BE2C (cell line): ENCODE measurements around the gene ASXL3.

ENCODE experiments used
- DNase-seq: peaks from one replicate; pipeline ENCODE4 v3.0.0-alpha.2; 2020
- H3K27me3 ChIP-seq: fragments of 250-450 bp; sonication (Bioruptor Pico); 2 replicates; pipeline ENCODE4 v1.5.1; 2020; ENCODE audit warnings: mild to moderate bottlenecking
- H3K36me3 ChIP-seq: fragments of 250-450 bp; sonication (Bioruptor Pico); 2 replicates; pipeline ENCODE4 v1.5.1; 2020; ENCODE audit warnings: mild to moderate bottlenecking
- H3K4me1 ChIP-seq: fragments of 250-450 bp; sonication (Bioruptor Pico); 2 replicates; pipeline ENCODE4 v1.5.1; 2020
- H3K4me3 ChIP-seq: 2 replicates; pipeline ENCODE4 v1.5.1; 2011; ENCODE audit warnings: low read depth, low read length
- H3K9me3 ChIP-seq: fragments of 250-450 bp; sonication (Bioruptor Pico); 2 replicates; pipeline ENCODE4 v1.5.1; 2020
- TF ChIP-seq, protein P1 (sequence below): IDR thresholded peaks from 2 replicates; pipeline ENCODE4 v1.5.1; 2012; ENCODE audit warnings: mild to moderate bottlenecking, low read depth, low read length

ASXL3 gene

GRCh38 chr18:33579349-33580215, 1.6 kb downstream of the ASXL3 start:
- peaks cover 28% of the 10 kb centered on the region for H3K27me3 ChIP-seq
- DNase-seq: no peak
- no peaks in the 10 kb centered on the region for H3K4me1 ChIP-seq

DNA sequence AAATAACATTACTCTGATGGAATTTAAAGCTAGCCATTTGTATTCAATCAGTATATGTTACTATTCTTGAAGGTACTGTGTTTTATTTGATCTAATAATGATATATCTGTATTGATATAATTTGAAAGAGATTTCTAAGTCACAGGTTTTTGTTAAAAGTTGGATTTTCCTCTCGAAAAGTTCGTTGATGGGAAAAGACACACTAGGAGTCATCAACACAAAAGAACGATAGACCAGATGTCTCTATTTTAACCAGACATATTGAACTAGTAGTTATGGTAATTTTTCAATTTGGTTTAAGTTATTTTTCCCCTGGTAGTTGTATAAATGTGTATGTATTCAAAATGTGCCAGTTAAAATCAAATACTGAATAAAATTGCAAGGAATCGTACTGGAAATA, 2.5 kb downstream of the ASXL3 start:
- TF ChIP-seq, protein P1, sequence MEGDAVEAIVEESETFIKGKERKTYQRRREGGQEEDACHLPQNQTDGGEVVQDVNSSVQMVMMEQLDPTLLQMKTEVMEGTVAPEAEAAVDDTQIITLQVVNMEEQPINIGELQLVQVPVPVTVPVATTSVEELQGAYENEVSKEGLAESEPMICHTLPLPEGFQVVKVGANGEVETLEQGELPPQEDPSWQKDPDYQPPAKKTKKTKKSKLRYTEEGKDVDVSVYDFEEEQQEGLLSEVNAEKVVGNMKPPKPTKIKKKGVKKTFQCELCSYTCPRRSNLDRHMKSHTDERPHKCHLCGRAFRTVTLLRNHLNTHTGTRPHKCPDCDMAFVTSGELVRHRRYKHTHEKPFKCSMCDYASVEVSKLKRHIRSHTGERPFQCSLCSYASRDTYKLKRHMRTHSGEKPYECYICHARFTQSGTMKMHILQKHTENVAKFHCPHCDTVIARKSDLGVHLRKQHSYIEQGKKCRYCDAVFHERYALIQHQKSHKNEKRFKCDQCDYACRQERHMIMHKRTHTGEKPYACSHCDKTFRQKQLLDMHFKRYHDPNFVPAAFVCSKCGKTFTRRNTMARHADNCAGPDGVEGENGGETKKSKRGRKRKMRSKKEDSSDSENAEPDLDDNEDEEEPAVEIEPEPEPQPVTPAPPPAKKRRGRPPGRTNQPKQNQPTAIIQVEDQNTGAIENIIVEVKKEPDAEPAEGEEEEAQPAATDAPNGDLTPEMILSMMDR: no peak
- no peaks in the 10 kb centered on the region for H3K36me3 ChIP-seq
- no peaks in the 10 kb centered on the region for H3K9me3 ChIP-seq
- no peak overlapping the region for H3K4me3 ChIP-seq
- H3K4me1 ChIP-seq: no peaks in the 10 kb centered on the region
- no peak for DNase-seq
- H3K27me3 ChIP-seq: peaks cover 28% of the 10 kb centered on the region

More at GRCh38 chr18:33579349-33580215, 1.6 kb downstream of the ASXL3 start:
- TF ChIP-seq, protein P1: no peak
- Histone ChIP-seq H3K36me3 (no peaks in the 10 kb centered on the region), H3K9me3 (no peaks in the 10 kb centered on the region), H3K4me3 (no peak overlapping the region)

GRCh38 chr18:33581856-33582255, 3.8 kb downstream of the ASXL3 start:
- TF ChIP-seq, protein P1: no peak
- H3K36me3 ChIP-seq: no peaks in the 10 kb centered on the region
- no peaks in the 10 kb centered on the region for H3K9me3 ChIP-seq
- DNase-seq: no peak
- H3K27me3 ChIP-seq: peaks cover 26% of the 10 kb centered on the region
- H3K4me3 ChIP-seq: no peak overlapping the region
- no peaks in the 10 kb centered on the region for H3K4me1 ChIP-seq

DNA sequence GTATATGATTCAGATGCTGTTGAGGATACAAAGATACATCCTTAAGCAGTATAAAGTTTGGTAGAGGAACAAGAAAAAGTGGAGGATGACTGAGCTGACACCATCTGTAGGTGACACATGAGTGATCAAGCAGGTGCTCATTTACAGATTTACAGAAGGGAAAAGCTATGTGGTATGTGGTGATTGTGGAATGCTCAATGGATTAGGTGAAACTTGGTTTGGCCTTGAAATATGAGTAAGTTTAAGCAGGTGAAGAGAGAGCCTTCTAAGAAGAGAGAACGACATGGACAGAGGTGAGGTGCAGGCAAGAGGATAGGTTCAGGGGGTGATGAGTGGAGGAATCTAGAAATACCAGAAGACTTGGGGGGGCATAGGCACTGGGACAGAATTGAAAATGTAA, 5.9 kb downstream of the ASXL3 start:
- TF ChIP-seq, protein P1: no peak
- H3K9me3 ChIP-seq: no peaks in the 10 kb centered on the region
- DNase-seq: no peak
- H3K4me3 ChIP-seq: no peak overlapping the region
- no peaks in the 10 kb centered on the region for H3K4me1 ChIP-seq
- peaks cover 10% of the 10 kb centered on the region for H3K27me3 ChIP-seq
- no peaks in the 10 kb centered on the region for H3K36me3 ChIP-seq

DNA sequence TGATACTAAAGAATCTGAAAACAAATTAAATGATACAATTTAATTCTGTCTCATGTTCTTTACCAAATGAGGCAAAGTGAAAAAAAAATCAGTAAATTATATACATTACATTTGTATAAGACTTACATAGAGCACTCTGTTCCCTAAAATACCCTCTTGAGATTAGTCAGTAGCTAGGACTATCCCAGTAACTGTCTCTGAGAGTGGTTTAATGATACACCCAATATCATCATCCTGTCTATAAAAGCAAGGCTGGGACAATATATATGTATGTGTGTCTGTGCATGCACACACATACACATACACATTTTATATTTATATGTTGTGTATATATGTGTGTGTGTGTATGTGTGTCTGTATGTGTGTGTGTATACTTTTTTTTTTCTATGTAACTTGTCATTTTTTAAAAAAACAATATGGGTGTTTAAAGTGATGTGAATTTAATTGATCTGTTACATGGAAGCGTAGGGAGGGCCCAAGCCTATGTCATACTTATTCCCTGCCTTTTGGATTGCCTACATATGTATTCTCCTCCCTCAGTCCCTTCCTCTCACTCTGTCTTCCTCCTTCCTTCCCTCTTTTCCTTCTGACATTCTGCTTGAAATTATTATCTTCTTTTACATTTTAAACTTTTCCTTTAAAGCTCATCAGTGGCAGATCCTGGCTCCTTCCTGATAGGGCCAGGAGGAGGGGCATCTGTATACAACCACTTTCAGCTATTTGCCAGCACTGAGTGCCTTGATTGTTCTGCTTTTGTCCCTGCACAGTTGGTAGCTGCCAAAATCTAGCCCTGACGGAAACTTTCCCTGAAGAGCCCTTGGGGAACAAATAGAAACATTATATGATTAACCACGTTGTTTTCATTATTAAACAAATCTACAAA, 6.8 kb downstream of the ASXL3 start:
- TF ChIP-seq, protein P1: no peak
- Histone ChIP-seq H3K9me3 (no peaks in the 10 kb centered on the region), H3K27me3 (peaks cover 3% of the 10 kb centered on the region; the same call in 1 of the 2 replicates), H3K4me3 (no peak overlapping the region), H3K36me3 (no peaks in the 10 kb centered on the region), H3K4me1 (no peaks in the 10 kb centered on the region)
- no peak for DNase-seq
